ENCODE results near the gene CWC15.
"Not testable (repeated sequence)": the region's sequence is repeated elsewhere in the genome, so short reads cannot be mapped to it uniquely, and the experiment has no call there.

The CWC15 gene

GRCh38 chr11:94922321-94923003, 50.9 kb downstream of the CWC15 start:
- no peak overlapping the region for H3K4me3 Mint-ChIP-seq
- no peak overlapping the region for H3K27ac Mint-ChIP-seq
- TF ChIP-seq CTCF (IDR thresholded peaks at IDR 0.05; ENCODE audit: unreplicated experiment in 3 of 3): no peak
- H3K36me3 Mint-ChIP-seq (ENCODE audit: low read depth): no peaks in the 10 kb centered on the region
- H3K4me1 Mint-ChIP-seq: peaks cover 32% of the 10 kb centered on the region
- H3K27me3 Mint-ChIP-seq (ENCODE audit: low read depth): peaks cover 5% of the 10 kb centered on the region
- H3K9me3 Mint-ChIP-seq: no peaks in the 10 kb centered on the region

- H3K36me3 Mint-ChIP-seq (ENCODE audit: low read depth): no peaks in the 10 kb centered on the region
- H3K27ac Mint-ChIP-seq: no peak overlapping the region
- no peak overlapping the region for H3K4me3 Mint-ChIP-seq
- H3K27me3 Mint-ChIP-seq (ENCODE audit: low read depth): peaks cover 5% of the 10 kb centered on the region
- H3K4me1 Mint-ChIP-seq: peaks cover 11% of the 10 kb centered on the region
- no peaks in the 10 kb centered on the region for H3K9me3 Mint-ChIP-seq
- TF ChIP-seq CTCF (IDR thresholded peaks at IDR 0.05; ENCODE audit: unreplicated experiment in 3 of 3): no peak
Measured at GRCh38 chr11:94920311-94920710, 53.0 kb downstream of the CWC15 start.

- H3K4me3 Mint-ChIP-seq: not testable (repeated sequence)
Measured at GRCh38 chr11:94913718-94914394, 59.5 kb downstream of the CWC15 start.

DNA sequence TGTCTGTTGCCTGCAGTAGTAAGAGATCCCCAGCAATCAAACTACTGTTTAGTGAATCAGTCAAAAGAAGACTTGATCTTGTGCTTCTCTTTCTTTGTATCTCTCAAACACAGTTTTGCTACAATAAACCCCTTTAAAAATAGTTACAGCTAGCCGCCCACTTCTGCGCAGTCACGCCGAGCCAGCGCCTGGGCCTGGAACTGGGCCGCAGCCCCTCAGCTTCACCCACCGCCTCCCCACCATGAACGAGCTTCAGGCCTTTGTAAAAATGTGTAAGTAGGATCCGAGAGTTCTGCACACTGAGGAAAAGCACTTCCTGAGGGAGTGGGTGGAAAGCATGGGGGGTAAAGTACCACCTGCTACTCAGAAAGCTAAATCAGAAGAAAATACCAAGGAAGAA, 60.5 kb downstream of the CWC15 start:
- TF ChIP-seq CTCF (IDR thresholded peaks at IDR 0.05; ENCODE audit: unreplicated experiment in 3 of 3): no peak
- H3K4me3 Mint-ChIP-seq: no peak overlapping the region
- no peaks in the 10 kb centered on the region for H3K36me3 Mint-ChIP-seq (ENCODE audit: low read depth)
- H3K27me3 Mint-ChIP-seq (ENCODE audit: low read depth): no peaks in the 10 kb centered on the region
- H3K27ac Mint-ChIP-seq: no peak overlapping the region
- peaks cover 4% of the 10 kb centered on the region for H3K4me1 Mint-ChIP-seq
- no peaks in the 10 kb centered on the region for H3K9me3 Mint-ChIP-seq

More at GRCh38 chr11:94913718-94914394, 59.5 kb downstream of the CWC15 start:
- H3K4me1 Mint-ChIP-seq; H3K27me3 Mint-ChIP-seq (ENCODE audit: low read depth); H3K9me3 Mint-ChIP-seq; H3K36me3 Mint-ChIP-seq (ENCODE audit: low read depth); H3K27ac Mint-ChIP-seq: not testable (repeated sequence)
